IPS-NIHi11 (cell line): ENCODE results near the gene AKAP6.
"Not testable (repeated sequence)": the region's sequence is repeated elsewhere in the genome, so short reads cannot be mapped to it uniquely, and the experiment has no call there.

ENCODE experiments used
- DNase-seq: peaks from one replicate; pipeline ENCODE4 v3.0.0; 2012; ENCODE audit warnings: mixed read lengths, low spot score

AKAP6 gene

DNA sequence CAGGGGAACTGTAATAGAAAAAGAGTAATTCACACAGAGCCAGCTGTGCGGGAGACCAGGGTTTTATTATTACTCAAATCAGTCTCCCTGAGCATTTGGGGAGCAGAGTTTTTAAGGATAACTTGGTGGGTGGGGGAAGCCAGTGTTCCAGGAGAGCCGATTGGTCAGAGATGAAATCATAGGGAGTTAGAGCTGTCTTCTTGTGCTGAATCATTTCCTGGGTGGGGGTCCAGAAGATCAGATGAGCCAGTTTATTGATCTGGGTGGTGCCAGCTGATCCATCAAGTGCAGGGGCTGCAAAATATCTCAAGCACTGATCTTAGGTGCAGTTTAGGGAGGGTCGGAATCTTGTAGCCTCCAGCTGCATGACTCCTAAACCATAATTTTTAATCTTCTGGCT is 44.1 kb downstream of the AKAP6 start:
- not testable (repeated sequence) for DNase-seq

DNA sequence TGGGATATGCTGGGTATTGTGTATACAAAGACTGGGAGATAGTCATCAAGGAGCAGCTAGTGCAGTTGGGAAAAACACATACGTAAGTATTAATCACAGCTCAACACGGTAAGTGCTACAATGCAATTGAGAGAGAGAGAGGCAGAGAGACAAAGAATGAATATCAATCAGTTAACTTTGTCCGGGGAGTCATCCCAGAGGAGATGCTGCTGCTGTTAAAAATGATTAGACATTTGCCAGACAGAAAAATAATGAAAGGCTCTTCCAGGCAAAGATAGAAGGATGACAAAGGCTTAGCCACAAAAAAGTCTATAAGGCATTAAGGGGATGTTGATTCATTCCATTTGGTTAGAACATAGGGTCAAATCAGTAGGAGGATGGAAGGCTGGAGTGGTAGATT is 45.1 kb downstream of the AKAP6 start:
- DNase-seq = no peak

DNA sequence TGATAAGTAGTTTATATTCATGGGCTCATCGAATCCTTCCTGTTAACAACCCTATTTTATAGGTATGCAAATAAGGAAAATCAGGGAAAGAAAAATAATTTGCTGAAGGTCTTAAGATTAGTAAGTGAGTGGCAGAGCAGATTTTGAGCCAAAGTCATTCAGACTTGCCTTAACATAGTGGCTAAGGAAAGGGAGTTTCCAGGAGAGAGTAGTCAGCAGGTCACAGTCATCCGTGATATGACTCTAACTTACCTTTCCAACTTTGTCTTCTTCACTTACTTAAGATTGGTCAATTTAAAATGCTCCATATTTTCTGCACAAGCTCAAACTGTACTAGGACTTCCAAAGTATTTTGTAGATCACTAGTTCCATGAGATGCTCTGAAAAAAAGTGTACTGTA is 46.6 kb downstream of the AKAP6 start:
- DNase-seq = no peak

DNA sequence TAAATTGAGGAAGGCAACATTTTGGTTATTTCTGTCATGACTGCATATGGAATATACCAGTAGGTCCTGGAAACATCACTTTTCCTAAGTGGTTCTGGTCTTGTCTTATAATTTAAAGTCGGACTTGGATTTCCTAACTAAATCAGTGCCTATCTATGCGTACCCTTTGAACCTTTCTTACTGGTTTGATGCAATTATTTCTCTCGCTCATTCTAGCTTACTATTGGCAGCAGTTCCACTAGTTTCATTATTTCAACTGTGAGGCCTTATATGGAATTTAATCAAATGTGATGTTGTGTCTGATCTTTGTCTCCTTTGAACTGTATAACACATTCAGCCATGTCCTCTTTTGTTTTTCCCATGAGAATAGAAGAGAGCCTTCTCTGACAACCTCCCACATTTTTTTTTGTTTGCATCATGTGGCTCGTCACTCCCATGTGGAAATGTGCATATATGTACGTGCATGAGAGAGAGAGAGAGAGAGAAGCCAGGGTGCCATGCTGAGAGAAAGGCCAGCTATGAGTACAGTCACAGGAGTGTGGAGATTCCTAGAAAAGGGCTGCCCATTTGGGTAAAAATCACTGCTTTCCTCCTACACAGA is 48.0 kb downstream of the AKAP6 start:
- DNase-seq = no peak

DNA sequence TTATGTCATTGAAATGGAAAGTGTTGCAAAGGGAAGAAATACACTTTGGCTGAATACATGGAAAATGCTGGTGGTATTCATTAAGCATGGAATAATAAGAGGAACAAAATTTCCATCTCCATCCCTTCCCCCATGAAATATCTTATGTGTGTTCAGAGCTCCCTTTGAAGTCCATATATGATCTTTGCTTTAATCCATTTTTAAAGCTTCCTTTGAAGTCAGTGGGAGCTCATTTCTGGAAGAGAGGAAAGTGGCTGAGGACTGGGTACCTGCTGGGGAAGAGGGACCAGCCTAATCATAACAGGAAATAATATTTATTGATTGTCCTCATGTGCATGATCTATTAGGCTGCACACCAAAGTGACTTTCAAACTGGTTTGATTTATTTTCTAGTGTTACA is 49.2 kb downstream of the AKAP6 start:
- DNase-seq = no peak

DNA sequence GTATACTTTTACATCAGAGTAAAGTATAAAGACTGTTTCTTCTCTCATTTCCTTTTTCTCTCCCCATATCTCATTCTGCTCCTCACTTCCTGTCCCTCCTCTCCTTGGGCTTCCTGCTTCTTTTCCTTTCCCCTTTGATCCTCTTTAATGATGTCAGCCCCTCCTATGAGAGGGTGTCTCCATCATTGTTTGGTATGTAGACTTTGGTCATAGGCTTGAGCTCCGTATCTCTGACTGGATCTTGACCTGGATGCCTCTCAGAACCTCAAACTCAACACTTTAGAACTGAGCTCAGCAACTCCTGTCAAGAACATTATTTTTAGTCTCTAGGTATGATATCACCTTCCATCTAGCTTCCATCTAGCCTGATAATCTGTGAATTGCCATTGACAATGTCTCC is 50.3 kb downstream of the AKAP6 start:
- no peak for DNase-seq

DNA sequence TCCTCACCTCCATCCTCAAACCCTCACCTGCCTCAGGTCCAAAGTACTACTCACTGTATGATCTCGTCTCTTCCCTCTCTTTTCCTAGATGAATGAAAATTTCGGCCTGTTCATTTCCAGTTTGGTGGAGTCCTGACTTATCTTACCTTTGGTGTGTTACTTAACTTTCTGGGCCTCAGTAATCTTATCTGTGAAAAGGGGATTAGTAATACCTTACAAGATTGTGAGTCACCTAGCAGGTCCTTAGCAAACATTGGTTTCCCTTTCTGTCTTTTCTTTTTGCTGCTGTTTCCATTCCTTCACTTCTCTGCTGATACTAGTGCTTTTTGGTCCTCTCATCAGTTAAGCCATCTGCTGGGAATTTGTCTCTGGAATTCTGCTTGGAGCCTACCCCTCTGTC is 52.8 kb downstream of the AKAP6 start:
- no peak for DNase-seq

DNA sequence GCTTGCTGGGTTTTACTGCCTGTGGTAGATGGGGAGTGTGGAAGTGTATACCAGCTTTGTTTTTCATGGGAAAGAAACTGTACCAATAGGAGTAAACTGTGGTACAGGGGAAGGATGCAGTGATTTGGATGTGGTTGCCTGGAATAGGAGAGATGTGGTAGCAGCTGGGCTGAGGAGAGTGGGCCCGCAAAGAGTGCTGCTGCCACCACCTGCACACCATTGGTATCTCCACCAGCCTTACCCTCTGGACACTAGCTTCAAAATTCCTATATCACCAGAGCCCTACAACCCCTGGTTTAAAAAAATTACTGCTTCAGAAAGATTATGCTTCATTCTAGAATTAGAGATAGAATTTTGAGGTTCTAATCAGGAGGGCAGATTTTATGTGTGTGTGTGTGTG is 53.6 kb downstream of the AKAP6 start:
- DNase-seq = peak; percentile 20

DNA sequence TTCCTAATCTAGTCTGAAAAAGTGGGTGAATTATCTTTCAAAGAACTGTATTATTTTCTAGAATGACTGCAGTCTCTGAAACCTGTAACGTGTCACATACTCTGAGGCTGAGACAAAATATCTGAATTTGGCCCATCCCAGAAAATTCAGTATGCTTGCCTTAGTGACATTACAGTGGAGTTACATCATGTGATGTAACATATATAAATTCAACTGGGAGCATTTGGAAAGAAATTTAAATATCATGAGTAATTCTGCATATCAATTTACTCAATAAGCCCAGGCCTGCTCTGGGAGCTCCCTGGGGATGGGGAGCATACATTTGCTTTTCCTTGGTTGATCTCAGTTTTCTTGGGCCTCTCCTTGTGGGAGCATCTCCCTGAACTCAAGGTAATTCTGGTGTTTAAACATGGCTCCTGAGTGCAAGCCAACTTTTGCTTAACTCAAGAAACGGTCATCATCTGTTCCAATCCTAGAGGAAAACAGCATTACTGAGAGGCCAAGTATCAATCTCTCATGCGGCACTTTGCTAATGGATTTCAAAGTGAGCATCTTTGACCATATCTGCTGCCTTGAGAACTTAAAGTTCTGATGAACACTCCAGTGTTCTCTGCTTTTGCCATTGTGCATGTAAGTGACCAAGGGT is 54.4 kb downstream of the AKAP6 start:
- DNase-seq = no peak

DNA sequence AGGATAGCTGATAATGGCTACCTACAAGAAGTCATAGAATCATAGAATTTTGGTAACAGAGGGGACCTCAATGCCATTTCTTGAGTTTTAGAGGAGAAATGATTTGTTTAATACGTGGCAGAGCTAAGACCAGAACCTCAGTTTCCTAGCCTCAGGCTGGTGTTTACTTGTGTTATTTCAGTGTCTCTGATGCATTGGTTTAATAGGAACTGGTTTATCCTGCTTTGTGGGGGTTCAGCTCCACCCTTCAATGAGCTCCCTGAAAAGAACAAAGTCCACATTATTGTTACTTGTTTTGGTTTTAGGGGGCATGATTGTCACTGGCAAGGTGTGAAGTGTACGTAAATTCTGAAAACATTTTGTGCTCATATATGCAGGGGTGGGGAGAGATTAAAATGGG is 55.4 kb downstream of the AKAP6 start:
- DNase-seq = no peak

DNA sequence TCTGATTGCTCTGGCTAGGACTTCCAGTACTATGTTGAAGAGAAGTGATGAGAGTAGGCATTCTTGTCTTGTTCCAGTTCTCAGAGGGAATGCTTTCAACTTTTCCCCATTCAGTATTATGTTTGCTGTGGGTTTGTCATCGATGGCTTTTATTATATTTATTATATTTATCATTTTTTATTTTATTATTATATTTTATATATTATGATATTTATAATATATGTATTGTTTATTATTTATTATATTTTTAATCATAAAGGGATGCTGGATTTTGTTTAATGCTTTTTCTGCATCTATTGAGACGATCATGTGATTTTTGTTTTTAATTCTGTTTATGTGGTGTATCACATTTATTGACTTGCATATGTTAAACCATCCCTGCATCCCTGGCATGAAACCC is 58.2 kb downstream of the AKAP6 start:
- DNase-seq = not testable (repeated sequence)

DNA sequence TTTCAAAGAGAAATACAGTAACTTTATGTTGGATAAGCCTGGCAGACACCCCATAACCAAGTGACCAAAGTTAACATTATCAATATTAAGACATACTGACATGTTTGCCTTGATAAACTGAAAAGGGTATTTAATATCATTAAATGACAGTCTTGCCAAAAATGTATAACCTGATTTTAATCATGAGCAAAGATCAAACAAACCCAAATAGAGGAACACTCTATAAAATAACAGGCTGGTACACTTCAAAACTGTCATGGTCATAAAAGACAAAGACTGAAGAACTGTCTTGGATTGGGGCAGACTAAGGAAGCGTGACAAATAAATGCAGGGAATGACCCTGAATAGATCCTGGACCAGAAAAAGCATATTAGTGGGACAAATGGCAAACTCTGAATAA is 64.0 kb downstream of the AKAP6 start:
- no peak for DNase-seq

DNA sequence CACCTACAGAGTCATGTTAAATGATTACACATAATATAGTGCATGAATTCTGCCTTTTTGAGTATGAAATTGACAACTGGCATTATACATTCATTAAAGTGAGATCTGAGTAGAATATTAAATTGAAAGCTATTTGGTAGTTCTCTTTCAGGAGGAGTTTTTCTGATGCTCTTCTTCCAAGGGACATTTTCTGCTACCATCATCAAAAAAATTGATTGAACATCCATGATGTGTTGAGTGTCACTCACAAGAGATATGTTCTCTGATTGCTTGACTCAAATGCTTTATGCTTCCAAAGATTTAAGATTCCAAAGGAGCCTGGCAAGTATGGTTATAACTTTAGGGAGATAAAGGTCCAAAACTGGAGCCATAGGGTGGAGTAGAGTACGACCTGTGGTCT is 64.9 kb downstream of the AKAP6 start:
- no peak for DNase-seq

DNA sequence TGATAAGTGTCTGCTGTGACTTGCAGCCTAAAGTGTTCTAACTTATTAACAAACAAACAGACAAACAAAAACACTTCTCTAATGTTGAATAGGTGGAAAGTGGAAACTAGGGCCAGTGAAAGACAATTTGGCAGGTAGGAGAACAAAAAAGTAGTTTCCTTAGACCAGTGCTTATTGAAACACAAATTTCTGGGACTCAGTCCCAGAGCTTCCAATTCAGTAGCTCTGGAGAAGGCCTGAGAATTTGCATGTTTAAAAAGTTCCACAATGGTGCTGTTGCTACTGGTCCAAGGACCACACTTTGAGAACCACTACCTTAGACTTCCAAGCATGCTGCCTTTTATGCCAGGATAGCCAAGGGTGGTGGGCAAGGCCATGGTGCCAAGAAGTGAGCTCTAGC is 67.8 kb downstream of the AKAP6 start:
- DNase-seq = no peak

DNA sequence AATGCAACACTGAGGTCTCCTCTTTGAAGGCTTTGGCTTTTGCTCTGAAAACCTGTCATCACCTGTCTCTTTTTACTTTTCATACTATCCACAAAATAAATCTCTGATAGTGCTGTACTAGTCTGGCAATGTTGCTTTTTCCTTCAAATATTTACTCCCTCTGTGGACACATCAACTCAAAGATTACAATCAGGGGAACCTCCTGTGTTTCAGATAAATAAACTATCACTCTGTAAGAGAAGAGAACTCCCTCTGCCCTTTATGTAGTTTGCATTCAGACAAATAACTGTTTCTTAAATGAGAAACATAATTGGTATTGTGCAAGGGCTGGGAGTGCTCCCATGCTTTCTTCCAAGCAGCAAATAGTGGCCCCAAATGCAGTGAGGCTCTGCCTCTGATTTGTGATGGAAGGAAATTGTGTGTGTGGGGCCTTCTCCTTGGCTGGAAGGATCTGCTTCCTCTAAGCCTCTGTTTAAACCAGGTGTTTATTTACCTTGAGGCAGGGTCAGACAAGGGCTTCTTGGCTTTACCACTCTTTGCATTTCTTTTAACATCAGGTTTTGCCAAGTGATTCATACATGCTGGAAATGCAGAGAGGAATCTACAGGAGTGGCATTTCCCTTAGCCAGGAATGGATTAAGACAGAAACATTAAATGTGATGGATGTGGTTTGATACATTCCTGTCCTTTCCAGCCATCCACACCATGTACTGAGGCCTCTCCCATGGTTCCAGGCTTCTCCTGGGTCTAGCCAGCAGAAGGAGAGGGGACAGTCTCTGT is 69.0 kb downstream of the AKAP6 start:
- DNase-seq = no peak

DNA sequence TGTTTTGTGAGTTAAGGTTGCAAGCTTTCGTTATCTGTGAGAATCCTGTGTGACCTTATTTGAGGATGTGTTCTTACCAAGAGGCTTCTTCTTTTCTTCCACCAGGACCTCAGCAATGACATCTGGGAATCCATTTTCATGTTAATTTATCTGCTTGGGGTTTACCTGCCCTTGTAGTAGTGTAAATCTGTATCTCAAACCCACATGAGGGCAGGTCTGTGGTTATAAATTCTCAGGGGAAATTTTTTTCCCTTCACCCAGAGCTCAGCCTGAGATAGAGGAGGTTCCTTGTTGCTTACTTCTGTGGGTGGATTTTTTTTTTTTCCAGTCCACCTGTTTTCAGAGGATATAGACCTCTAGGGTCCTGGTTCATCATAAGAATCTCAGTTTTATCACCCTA is 70.8 kb downstream of the AKAP6 start:
- no peak for DNase-seq

DNA sequence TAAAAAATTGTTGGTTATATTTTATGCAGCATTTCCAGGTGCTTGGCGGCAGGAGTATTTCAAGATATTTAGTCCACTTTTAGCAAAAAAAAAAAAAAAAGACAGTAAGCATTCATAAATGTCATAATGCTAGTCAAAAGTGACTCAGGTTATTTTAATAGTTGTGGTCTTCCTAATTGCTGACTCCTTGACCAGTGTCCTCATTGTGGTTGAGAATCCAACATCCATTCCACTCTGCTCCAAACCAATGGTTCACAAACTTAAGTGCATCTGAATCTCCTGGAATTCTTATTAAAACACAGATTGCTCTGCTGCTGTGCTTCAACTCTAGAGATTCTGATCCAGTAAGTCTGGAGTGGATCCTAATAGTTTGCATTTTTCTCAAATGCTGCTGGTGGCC is 71.4 kb downstream of the AKAP6 start:
- DNase-seq = no peak

DNA sequence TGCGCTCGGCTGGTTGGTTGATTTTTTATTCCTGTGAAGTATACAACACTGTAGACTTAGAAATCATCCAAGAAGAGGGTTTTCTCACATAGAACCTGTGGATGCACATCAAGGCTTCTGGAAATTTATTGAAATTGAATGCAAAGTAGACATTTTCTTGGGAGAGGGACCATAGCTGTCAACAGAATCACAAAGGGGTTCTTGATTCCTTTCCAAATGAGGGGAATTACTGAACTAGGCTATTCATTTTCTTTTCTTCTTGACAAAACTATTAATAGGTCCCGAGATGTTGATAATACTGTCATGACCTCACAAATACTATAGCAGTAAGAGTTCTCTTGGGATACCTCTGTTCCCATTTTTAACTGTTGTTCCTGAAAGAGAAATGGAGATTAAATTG is 73.9 kb downstream of the AKAP6 start:
- DNase-seq = no peak

DNA sequence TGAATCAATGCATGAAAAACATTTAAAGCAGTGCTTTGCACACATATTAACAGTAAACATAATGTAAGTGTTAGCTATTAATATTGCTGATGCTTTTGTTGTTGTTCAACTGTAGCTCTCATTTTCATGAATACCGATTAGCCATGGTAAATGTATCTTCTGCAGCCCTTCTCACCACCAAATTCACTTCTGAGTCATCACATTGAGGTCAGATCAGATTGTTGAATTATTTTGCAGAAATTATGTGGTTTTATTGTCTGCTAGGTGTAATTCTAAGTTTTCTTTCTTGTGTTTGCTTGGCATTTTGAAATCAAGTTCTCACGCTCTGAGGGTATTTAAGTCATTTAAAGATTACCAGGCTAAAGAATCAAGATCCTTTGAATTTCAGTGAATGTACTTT is 74.6 kb downstream of the AKAP6 start:
- DNase-seq = no peak

DNA sequence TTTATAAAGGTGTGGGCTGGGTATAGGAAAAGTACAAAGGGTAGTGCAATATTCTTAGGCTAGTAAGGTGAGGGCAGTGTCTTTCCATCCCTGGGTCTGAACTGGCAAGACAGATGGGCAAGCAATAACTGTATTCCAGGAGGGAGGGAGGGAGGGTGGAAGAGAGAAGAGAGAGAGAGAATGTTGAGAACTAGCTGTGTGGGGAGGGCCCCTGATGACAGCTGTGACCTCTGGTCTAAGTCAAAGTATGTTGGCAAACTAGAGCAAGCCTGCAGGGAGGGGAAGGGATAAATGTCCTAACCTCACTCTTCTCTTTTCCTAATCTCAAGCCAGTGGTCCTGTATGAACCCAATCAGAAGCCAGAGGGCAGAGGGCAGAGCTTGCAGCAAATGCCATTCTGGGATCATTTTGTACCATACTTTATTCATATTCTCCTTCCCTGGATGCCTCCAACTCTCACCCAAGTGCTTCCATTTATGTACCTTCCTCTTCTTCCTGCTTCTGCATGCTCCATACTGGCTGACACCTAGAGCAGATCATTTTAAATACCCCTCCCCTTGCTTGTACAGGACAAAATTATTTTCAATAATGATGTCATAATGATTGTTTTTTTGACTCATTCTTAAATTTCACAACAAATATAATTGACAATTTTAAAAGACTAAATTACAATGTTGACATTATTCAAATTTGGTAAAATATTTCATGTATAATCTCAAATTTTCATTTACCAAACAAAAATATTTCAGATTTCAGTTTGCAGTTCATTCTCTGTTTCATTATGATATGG is 75.9 kb downstream of the AKAP6 start:
- no peak for DNase-seq

DNA sequence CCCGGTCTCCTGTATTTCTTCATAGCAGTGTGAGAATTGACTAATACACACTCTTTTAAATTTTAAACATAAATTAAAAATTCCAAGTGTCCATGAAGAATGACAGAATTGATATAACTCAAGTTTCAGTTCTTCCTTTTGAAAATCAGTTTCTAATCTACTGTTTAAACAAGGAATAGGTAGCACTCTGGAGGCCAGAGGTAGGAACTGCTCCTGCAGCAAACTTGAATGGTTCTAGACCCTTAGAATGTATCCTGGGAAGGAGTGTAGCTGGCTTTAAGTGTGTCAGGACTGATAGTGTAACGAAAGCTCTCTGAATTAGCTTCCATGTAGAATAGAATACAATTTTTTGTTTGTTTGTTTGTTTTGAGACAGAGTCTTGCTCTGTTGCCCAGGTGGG is 76.8 kb downstream of the AKAP6 start:
- DNase-seq = no peak

DNA sequence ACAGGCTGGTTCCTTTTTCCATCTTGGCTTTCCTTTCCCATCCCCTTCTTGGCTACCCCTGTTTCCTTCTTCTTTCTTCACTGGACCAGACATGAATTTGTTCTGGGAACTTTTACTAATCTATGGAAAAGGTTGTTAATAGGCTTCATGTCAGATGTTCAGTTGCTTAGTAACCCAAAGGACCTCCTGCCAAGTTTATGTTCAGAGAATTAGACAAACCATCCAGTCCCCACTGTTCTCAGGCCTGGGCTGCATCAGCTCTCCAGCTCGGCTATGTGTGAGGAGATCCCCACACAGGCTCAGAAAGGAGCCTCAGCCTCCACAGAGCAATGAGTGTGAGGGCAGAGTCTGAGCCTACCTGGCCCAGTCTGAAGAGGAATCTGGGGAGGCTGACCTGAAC is 78.0 kb downstream of the AKAP6 start:
- DNase-seq = no peak

DNA sequence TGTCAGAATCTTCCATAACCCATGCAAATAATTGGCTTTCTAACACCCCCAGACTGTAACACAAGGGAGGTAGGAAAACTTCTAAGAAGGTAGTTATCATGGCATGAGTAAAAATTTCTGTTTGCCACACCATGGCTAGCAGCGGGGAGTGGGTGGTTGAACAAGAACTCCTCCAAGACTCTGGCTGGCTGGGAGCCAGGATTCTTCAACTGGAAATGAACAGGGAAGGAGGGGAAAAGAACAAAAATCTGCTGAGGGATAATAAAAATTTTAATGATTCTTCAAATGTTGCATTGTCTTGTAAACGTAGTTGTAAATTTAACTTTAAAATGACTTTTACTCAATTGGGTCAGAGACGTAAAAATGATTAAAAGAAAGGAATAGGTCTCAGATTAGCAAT is 78.9 kb downstream of the AKAP6 start:
- peak; percentile 18 for DNase-seq
